ENCODE data around the gene FAAH. TPM values are rescaled to one million over a fixed set of nuclear protein-coding genes. Genes with fewer than 3 reads are reported as not detected.
A peak's percentile ranks its signal among the peaks of the same experiment; 100 is the strongest.

The FAAH gene
- total RNA-seq, 1 experiment from 2014 or later: 0.64 TPM

DNA sequence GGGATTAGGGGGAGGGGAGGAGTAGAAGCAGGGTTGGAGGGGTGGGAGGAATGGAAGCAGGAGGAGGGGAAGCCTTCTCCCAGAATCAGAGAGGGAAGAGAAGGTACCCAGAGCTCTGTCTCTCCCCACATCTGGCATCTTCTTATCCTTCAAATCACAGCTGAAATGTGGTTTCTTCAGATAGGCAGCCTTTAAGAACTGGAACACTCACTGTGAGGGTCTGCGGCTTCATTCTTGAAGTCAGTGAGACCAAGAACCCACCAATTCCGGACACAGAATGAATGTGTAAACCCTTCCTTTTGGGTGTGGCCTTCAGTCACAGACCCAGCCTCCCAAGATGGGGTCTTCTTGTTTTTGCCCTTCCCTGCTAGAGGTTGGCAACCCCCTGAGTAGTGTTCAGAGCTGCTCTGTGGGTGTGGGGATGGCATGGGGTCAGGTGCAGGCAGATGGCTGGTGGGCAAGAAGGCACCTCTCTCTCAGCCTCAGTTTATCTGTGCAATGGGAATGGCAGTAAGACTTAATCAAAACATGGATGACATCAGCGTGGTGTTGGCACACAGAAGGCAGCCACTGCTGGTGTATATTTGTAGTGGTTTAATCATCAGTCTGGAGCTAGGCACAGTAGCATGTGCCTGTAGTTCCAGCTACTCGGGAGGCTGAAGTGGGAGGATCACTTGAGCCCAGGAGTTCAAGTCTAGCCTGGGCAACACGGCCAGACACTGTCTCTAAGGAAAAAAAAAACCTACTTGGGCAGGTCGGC lies 7.2 kb downstream of the FAAH start:
- no peak for DNase-seq (ENCODE audit: low spot score)

DNA sequence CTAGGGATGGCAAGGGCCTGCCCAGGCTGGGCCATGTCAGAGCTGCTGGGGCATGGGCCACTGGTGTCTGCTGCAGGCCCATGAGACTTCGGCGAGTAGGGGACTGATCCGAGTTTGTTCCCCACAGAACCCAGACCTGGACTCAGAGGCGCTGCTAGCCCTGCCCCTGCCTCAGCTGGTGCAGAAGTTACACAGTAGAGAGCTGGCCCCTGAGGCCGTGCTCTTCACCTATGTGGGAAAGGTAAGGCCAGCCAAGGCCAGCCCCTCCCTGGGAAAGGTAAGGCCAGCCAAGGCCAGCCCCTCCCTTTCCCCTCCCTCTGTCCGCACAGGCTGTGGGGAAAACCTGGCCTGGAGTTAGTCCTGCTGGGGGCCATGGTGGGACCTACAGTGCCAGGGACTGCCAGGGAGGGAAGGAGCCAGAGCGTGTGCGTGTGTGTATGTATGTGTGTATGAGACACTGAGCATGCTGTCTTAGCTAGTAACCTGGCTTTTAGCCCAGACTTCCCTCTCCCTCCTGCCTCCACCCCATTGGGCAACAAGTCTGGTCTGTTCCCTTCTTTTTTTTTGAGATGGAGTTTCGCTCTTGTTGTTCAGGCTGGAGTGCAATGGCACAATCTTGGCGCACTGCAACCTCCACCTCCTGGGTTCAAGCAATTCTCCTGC lies 8.0 kb downstream of the FAAH start:
- peak; percentile 96 for DNase-seq (ENCODE audit: low spot score)

DNA sequence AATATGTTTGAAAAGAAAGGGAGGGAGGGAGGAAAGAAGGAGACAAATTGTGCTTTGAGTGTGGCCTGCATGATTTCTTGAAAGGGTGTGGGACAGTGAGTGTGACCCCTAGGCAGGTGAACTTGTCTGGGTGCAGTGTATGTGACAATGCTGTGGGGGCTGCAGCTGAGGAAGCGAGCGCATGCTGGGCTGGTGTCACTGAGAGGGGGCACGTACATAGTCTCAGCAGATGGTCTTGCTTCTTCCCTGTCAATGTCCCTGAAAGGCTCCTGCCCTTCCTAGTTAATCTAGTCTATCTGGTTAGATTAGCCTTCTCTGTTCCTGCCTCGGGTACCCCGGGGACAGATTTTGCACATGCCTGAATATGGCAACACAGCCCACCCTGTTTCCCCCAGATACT lies 9.8 kb downstream of the FAAH start:
- no peak for DNase-seq (ENCODE audit: low spot score)

DNA sequence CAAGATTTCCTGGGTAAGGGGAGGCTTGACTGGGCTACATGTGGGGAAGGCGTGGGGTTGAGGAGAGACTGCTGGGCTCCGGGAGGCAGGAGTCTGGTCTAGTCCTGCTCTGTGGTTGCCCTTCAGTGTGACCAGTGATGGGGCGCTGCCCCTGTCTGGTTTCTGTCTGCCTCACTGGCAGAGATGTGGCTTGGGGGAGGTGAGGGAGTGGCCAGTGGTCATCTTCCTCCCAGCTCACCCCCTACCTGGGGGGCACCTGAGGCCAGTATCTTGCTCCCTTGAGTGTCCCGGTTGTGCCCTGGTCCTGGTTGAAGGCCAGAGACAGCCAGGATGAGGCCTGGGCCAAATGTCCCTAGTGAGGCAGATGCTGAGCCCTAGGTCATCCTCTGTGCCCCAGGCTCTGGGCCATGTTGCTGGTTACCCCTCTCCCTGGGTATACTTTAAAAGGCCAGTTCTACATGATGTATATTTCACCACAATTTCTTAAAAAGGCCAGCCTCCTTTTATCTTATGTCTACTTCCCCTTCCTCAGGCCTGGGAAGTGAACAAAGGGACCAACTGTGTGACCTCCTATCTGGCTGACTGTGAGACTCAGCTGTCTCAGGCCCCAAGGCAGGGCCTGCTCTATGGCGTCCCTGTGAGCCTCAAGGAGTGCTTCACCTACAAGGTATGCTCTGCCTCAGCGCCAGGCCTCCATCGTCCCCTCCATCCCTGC lies 10.5 kb downstream of the FAAH start:
- DNase-seq (ENCODE audit: low spot score): no peak

DNA sequence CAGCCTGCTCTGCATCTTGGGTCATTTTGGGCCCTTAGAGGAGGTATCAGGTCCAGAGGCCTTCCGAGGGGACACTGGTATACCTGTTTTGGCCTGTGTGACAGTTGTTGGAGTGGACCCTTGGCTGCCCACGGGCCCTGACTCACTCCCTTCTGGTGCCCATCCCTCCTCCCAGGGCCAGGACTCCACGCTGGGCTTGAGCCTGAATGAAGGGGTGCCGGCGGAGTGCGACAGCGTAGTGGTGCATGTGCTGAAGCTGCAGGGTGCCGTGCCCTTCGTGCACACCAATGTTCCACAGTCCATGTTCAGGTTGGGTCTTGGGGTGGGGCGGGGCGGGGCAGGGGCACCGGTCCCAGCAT lies 11.1 kb downstream of the FAAH start:
- DNase-seq (ENCODE audit: low spot score): no peak

DNA sequence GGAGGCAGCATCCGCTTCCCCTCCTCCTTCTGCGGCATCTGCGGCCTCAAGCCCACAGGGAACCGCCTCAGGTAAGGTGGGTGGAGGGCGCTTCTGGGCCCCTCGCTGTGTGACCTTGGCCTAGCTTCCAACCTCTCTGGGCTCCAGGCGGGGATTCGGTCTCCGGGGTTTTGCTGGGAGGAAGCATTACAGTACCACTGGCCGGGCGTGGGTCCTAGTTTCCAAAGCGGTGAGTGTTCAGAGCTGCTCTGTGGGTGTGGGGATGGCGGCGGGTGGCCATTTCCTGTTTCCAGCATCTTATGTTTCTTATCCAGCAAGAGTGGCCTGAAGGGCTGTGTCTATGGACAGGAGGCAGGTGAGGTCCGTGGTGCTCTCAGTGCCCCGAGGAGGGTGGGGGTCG lies 11.6 kb downstream of the FAAH start:
- DNase-seq (ENCODE audit: low spot score): no peak

DNA sequence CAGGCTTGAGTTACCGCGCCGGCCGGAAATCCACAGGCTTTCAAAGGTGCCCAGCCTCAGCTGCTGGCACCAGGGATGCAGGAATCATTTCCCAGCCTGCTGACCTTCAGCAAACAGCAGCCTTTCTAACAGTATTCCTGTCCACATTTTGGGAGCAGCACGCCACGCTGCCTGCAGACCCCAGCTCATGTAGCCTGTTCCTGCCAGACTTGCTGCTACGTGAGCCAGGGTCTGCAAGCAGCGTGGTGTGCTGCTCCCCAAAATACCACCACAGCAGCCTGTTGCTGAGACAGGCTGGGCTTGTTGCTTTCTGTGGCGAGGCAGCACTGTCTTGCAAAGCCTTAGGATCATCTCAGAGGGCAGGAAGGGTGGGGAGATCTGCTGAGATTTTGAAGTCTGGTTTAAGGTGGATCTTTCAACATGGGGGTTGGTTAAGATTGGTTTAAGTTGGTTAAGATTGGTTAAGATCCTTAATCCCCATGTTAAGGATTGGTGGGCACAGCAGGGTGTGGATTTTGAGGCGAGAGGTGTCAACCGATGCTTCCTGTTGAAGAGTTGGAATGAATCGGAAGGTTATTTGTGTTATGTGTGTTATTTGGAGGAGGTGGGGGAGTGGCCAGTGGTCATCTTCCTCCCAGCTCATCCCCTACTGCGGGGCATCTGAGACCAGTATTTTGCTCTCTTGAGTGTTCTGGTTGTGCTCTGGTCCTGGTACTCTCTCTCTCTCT lies 12.9 kb downstream of the FAAH start:
- no peak for DNase-seq (ENCODE audit: low spot score)

DNA sequence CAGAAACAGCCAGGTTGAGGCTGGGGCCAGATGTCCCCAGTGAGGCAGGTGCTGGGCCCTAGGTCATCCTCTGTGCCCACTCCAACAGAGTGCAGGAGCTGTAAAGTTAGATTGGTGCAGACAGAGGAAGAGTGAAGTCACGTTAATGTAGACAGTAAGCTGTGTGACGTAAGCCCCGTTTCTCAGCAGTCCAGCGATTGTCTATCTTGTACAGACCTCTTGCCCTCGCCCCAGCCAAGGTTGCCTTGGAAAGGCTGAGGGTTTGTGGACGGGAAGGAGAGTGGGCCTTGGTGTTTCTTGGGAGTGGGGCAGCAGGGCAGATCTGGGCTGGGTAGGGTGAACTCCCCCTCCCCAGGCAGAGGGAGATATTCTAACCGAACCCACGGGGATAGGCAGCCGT lies 13.5 kb downstream of the FAAH start:
- no peak for DNase-seq (ENCODE audit: low spot score)

DNA sequence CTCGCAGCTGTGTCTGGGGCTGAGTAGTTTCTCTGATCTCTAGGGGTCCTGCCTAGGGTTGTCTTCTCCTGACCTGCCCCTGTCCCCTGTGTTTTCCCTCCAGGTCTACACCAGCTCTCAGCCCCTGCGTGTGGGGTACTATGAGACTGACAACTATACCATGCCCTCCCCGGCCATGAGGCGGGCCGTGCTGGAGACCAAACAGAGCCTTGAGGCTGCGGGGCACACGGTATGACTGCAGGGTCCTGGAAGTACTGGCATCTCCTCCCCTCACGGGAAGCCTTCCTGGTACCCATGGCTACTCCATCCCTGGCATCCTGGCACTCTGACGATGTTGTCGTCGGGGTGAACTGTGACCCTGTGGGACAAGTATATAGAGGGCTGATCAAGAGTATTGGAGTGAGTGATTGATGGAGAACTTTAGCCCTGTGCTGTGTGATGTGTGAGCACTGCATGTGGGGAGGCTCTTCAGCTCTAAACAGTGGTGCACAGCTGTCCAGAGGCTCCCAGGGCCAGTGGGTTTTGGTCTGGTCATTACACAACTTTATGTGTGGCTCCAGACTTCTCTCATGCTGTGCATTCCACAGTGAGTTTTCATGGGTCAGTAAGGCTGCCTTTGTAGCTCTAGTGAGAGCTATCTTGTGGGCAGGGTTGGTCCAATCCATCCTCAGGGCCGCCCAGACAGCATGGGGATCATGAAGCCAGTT lies 14.4 kb downstream of the FAAH start:
- no peak for DNase-seq (ENCODE audit: low spot score)

DNA sequence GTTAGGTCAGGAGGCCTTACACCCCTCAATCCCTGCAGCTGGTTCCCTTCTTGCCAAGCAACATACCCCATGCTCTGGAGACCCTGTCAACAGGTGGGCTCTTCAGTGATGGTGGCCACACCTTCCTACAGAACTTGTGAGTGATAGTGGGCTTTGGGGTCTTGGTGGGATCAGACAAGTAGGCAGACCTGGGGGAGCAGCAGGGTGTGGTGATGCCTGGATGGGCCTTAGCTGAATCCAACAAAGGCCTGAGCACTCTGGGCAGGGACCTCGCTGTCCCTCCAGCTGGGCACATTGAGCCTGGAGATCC lies 14.9 kb downstream of the FAAH start:
- DNase-seq (ENCODE audit: low spot score): no peak

DNA sequence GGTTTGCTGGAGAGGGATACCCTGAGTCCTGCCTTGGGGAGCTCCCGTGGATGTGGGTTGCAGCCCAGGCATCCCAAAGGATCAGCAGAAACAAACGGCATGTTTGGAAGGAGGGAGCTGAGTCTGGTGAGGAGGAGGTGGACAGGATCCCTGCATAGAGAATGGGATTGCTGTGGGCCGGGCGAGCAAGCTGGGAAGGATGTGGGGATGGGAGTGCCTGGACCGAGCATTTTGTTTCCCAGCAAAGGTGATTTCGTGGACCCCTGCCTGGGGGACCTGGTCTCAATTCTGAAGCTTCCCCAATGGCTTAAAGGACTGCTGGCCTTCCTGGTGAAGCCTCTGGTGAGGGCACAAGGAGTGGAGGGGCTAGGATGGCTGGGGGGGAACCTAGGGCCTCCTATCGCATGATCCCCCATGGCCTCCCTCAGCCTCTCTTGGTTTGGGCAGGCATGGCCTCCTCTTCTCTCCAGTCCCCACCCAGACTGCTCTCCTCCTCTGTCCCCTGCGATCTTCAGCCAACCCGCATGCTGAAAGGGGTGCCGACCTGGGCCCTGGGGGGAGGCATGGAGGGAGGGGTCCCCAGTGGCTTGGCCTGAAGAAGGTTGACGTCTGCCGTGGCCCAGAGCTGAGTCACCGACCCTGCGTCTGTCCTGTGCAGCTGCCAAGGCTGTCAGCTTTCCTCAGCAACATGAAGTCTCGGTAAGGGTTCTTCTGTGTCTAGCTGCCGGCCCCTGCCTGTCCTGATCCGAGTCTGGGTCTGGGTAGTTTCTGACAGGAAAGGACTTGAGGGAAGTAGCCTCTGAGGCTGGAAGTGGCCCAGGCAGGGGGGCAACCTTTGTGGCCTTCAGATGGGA lies 16.3 kb downstream of the FAAH start:
- no peak for DNase-seq (ENCODE audit: low spot score)

DNA sequence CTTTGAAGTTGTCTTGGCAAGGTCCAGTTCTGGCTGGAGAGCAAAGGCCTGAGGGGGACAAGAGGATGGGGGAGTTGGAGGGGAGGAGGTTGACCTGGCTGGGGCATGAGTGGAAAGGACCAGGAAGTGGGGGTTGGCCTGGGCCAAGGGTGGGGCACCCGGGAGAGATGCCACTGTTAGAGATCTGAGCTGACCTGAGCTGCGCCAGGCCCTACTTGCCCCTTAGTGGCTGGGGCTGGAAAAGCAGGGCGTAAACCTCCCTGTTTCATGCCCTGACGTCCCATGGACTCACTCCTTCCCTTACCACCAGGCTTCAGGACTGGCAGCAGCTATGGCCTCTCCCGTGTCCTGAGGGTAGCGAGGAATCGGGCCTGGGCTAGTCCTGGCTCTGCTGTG lies 16.9 kb downstream of the FAAH start:
- no peak for DNase-seq (ENCODE audit: low spot score)

DNA sequence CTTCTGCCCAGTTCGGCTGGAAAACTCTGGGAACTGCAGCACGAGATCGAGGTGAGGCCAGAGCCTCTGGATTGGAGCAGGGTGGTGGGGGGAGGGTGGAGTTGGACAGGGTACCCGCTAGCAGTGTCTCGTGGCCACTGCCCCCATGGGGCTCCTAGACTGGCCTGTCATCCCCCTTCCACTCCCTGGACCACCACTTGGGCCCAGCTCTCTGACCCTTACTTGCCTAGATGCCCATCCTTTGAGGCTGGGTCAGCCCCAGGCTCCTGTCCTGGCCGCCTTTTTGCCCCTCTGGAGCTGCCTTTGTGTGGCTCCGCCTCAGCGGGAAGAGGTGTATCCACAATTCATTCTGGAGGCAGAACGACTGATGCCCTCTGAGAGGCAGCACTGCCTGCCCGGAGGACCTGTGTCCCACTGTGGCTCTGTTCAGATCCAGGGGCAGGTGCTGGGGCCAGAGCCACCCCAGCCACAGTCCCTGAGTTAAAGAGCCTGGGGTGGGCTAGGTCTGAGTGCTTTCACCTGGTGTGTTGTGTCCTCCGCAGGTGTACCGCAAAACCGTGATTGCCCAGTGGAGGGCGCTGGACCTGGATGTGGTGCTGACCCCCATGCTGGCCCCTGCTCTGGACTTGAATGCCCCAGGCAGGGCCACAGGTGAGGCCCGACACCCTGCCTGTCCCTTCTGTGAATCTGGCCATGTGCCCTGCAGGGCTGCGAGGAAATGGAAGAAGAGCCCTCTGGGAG lies 17.7 kb downstream of the FAAH start:
- no peak for DNase-seq (ENCODE audit: low spot score)

DNA sequence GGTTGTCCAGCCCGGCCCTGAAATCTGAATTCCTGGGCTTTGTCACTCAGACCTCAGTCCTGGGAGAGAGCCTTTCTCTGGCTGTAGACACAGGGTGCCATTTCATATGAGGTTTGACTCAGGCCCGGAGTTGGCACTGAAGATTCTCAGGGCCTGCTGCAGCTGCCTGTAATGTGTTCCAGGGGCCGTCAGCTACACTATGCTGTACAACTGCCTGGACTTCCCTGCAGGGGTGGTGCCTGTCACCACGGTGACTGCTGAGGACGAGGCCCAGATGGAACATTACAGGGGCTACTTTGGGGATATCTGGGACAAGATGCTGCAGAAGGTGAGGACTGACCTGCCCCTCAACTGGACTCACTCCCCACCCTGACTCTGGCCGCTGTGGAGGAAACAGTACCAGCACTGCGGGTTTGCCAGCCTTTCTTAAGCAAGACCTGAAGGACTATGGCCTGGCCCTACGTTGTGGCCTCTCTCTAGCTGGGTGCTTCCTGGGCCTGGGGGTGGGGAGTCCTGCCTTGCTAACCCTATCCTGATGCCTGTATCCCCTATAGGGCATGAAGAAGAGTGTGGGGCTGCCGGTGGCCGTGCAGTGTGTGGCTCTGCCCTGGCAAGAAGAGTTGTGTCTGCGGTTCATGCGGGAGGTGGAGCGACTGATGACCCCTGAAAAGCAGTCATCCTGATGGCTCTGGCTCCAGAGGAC lies 18.9 kb downstream of the FAAH start:
- DNase-seq (ENCODE audit: low spot score): no peak

DNA sequence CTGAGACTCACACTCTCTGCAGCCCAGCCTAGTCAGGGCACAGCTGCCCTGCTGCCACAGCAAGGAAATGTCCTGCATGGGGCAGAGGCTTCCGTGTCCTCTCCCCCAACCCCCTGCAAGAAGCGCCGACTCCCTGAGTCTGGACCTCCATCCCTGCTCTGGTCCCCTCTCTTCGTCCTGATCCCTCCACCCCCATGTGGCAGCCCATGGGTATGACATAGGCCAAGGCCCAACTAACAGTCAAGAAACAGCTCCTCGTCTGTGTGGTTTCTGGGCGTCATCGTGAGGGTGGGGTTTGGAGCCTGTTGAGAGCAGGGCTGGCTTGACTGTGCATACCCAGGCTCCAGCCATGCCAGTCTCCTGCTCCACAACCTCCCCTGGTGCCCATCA lies 19.5 kb downstream of the FAAH start:
- peak; percentile 50 for DNase-seq (ENCODE audit: low spot score)

DNA sequence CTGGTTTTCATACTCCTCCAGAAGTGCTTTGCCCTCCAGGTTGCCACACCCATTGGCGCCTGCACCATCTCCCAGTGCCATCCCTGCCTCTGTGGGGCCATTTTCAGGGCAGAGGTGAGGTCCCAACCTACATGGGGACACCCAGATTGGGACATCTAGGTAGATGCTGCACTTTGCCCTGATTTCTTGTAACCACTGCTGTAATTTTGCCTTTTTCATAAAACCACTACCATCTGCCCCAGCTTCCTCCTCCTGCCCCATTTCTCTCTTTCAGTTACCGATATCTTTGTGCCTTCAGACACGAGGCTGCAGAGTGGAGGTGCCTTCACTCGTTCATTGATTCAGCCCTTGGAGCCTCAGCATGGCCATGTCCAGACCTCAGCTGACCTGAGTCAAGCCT lies 21.4 kb downstream of the FAAH start:
- no peak for DNase-seq (ENCODE audit: low spot score)

DNA sequence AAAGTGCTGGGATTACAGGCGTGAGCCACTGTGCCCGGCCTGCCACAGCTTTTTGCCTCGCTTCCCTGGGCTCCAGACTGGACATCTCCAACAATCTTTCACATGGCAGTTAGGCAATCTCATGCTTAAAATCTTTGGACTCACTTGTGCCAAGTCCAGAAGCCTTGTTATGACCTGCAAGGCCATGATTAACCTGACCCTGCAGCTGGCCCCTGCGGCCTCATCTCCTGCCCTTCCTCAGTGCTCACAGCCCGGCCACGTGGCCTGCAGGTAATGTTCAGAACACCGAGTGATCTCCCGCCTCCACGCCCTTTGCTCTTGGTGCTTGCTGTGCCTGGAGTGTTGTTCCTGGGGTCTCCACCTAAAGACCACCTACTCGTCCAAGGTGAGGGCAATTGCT lies 24.9 kb downstream of the FAAH start:
- no peak for DNase-seq (ENCODE audit: low spot score)

DNA sequence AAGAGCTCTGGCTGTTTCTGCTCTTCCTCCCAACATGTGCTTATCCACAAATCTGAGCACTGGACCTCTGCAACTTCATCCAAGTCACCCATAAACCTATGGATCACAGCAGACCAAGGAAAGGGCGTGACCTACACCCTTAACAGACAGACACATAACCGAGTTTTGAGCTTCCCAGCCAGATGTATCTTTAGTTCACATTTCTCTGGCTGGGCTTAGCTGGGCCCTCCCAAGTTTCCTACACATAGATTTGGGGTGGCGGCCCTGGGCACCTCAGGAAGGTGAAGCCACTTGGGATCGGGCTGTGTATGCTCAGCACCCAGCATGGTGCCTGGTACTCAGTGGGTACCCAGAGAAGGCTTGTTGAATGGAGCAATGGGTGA lies 26.4 kb downstream of the FAAH start:
- no peak for DNase-seq (ENCODE audit: low spot score)

DNA sequence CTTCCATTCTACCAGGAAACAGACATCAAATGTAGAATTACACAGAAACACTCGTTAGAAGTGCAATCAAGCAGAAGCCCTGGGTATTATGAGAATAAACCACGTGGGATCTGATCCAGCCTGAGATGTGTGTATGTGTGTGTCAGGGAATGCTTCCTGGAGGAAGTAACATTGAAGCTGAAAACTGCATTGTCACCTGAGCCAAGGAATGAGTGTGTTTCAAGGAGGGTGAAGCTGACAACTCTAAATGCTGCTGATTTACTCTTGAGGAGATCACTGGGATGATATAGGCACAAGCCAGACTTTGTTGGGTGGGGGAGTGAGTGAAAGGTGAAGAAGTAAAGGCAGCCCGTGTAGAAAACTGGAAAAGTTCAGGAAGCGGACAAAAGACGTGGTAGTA lies 27.6 kb downstream of the FAAH start:
- DNase-seq (ENCODE audit: low spot score): no peak
